OCI-LY7 (cell line): ENCODE measurements around the gene USH1G. TPM values are rescaled to one million over a fixed set of nuclear protein-coding genes. Genes with fewer than 3 reads are reported as not detected.

Source experiments
- BruUV-seq: library from RNA; stranded (reverse); fragments of 400-500 nt; replicated peaks from 2 replicates; lab custom pipeline; 2021; lab: Mats Ljungman, UMichigan
- CTCF ChIA-PET: fragments of 300-600 bp; sonication (Branson Sonifier 250); formaldehyde crosslinking; loops from one replicate; lab custom pipeline; 2022; ENCODE audit warnings: antibody characterized with exemption; ENCODE audit not compliant: unreplicated experiment; lab: Charles Lee
- POLR2A ChIA-PET: fragments of 300-600 bp; sonication (Branson Sonifier 250); formaldehyde crosslinking; loops from one replicate; lab custom pipeline; 2022; ENCODE audit warnings: antibody characterized with exemption; lab: Charles Lee
- DNase-seq: peaks from one replicate; pipeline ENCODE4 v3.0.0-alpha.2; 2015; ENCODE audit warnings: low spot score
- H2AFZ ChIP-seq: fragments of 200-600 bp; sonication (generic), shearing (Covaris generic); 2 replicates; pipeline ENCODE4 v1.6.1; 2014; ENCODE audit warnings: mild to moderate bottlenecking, antibody characterized with exemption, low read length, moderate library complexity
- H3K27ac ChIP-seq: fragments of 200-600 bp; sonication (generic); 2 replicates; pipeline ENCODE4 v1.5.1; 2014; ENCODE audit warnings: mixed run types, low read depth, mild to moderate bottlenecking, moderate library complexity, low read length, inconsistent platforms; ENCODE audit not compliant: poor library complexity, severe bottlenecking
- H3K36me3 ChIP-seq: fragments of 200-600 bp; sonication (generic); 2 replicates; pipeline ENCODE4 v1.6.1; 2014; ENCODE audit warnings: mild to moderate bottlenecking, antibody characterized with exemption, low read length, moderate library complexity, mixed read lengths; ENCODE audit not compliant: insufficient read depth
- H3K4me1 ChIP-seq: fragments of 200-600 bp; sonication (generic); 2 replicates; pipeline ENCODE4 v1.5.1; 2014; ENCODE audit warnings: mild to moderate bottlenecking, low read length; ENCODE audit not compliant: insufficient read depth, poor library complexity, severe bottlenecking
- H3K4me2 ChIP-seq: fragments of 200-600 bp; sonication (generic); 2 replicates; pipeline ENCODE4 v1.6.1; 2014; ENCODE audit warnings: mild to moderate bottlenecking, low read length
- H3K4me3 ChIP-seq: fragments of 200-600 bp; sonication (generic); 2 replicates; pipeline ENCODE4 v1.5.1; 2014; ENCODE audit warnings: mild to moderate bottlenecking, low read depth, low read length; ENCODE audit not compliant: poor library complexity, severe bottlenecking
- H3K79me2 ChIP-seq: fragments of 200-600 bp; sonication (generic); 2 replicates; pipeline ENCODE4 v1.6.1; 2016; ENCODE audit warnings: low read depth, mild to moderate bottlenecking, low read length, moderate library complexity, mixed read lengths; ENCODE audit not compliant: insufficient read depth
- H3K9me2 ChIP-seq: fragments of 200-600 bp; sonication (generic); 2 replicates; pipeline ENCODE4 v1.6.1; 2016; ENCODE audit warnings: mild to moderate bottlenecking, low read length, mixed read lengths; ENCODE audit not compliant: insufficient read depth
- H3K9me3 ChIP-seq: fragments of 200-600 bp; sonication (generic); 2 replicates; pipeline ENCODE4 v1.6.1; 2014; ENCODE audit warnings: mild to moderate bottlenecking, mixed run types, low read length, mixed read lengths
- H4K20me1 ChIP-seq: fragments of 200-600 bp; sonication (generic); 2 replicates; pipeline ENCODE4 v1.6.1; 2014; ENCODE audit warnings: mild to moderate bottlenecking, antibody characterized with exemption, low read length, moderate library complexity, mixed read lengths; ENCODE audit not compliant: insufficient read depth
- EZH2phosphoT487 ChIP-seq: fragments of 200-600 bp; sonication (generic); IDR thresholded peaks from 2 replicates; pipeline ENCODE4 v1.6.1; 2018; ENCODE audit warnings: low read depth, borderline replicate concordance, mild to moderate bottlenecking, mixed run types, antibody characterized with exemption, low read length, moderate library complexity, mixed read lengths
- intact Hi-C: fragments of 100-400 bp; cut with micrococcal nuclease; formaldehyde crosslinking; loops from one replicate; pipeline ENCODE4 v1.10.0; 2022; ENCODE audit not compliant: unreplicated experiment
- total RNA-seq, 2 experiments: library from RNA; depleted of rRNA in 1 of 2; stranded (reverse); fragments of >200 nt in 1 of 2; shearing (Covaris generic) in 1 of 2; gene quantifications; 2 replicates each; pipeline ENCODE4 v1.2.3, GENCODE V29; 2014 to 2022
- TF ChIP-seq, protein P1 (sequence below): fragments of 200-600 bp; sonication (generic); conservative IDR thresholded peaks from 2 replicates; pipeline ENCODE4 v1.5.1; 2014; ENCODE audit warnings: mild to moderate bottlenecking, antibody characterized with exemption, low read length, moderate library complexity, mixed read lengths

USH1G gene
- total RNA-seq, 2 experiments from 2014 or later = not detected

DNA sequence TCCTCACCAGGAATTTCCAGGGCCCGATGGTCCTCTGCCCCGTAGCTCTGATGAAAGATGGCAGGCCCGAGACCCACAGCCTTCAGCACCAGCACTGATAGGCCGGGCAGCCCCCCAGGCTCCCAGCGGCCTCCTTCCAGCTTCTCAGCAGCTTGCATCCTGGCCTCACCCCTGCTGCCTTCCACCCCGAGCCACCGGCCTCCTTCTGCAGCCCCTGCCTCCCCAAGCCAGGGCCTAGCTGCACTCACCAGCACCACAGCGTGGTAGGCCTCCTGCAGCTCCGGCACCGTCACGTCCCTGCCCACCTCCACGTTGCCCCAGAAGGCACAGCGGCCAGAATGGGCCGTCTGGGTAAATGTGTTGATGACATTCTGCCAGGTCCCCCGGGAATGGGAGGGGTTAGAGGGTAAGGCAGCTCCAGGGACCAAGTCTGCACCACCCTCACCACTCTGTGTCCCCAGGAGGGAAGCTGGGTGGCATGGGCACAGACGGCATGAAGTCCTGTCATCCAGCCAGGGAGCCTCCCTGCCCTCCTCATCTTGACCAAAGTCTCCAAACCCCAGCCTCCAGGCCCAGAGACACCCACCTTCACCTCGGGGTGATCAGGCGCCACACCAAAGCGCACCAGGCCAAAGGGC, 56.7 kb downstream of the USH1G start:
- Histone ChIP-seq H3K9me3 (no peaks in the 10 kb centered on the region), H3K79me2 (no peaks in the 10 kb centered on the region), H4K20me1 (no peaks in the 10 kb centered on the region), H3K27ac (no peak overlapping the region), H3K4me1 (peaks cover 15% of the 10 kb centered on the region), H2AFZ (0 out of 2 replicates have a peak overlapping the region, but pooled peaks have one; percentile 15), H3K9me2 (no peaks in the 10 kb centered on the region), H3K36me3 (no peaks in the 10 kb centered on the region), H3K4me3 (no peak overlapping the region), H3K4me2 (peak overlapping the region; percentile 4; the same call in 1 of the 2 replicates)
- intact Hi-C loops = loop anchor here (1.0 kb wide), 1 partner anchor 94 kb away; no protein-coding TSS in a partner anchor
- no peak for TF ChIP-seq EZH2phosphoT487
- TF ChIP-seq, protein P1, sequence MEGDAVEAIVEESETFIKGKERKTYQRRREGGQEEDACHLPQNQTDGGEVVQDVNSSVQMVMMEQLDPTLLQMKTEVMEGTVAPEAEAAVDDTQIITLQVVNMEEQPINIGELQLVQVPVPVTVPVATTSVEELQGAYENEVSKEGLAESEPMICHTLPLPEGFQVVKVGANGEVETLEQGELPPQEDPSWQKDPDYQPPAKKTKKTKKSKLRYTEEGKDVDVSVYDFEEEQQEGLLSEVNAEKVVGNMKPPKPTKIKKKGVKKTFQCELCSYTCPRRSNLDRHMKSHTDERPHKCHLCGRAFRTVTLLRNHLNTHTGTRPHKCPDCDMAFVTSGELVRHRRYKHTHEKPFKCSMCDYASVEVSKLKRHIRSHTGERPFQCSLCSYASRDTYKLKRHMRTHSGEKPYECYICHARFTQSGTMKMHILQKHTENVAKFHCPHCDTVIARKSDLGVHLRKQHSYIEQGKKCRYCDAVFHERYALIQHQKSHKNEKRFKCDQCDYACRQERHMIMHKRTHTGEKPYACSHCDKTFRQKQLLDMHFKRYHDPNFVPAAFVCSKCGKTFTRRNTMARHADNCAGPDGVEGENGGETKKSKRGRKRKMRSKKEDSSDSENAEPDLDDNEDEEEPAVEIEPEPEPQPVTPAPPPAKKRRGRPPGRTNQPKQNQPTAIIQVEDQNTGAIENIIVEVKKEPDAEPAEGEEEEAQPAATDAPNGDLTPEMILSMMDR = no peak
- POLR2A ChIA-PET = interaction anchor here (1.0 to 1.4 kb wide), 2 partner anchors 14 to 75 kb away, joined by 4 to 7 read pairs; no protein-coding TSS in a partner anchor
- no TSS peak for BruUV-seq
- no peak for DNase-seq
- CTCF ChIA-PET = interaction anchor here (0.7 to 5.5 kb wide), 4 partner anchors 33 to 218 kb away, joined by 3 to 38 read pairs (median 10); no protein-coding TSS in a partner anchor

Other genes with a start within 250 kb of the USH1G start
- not detected in 2 replicates for gene CD300LF, start 210.3 kb downstream of the USH1G start, total RNA-seq (2014; rRNA removed; shearing (Covaris generic))
- not detected in 2 replicates for gene CD300LF, start 210.3 kb downstream of the USH1G start, total RNA-seq (2022)
- gene RAB37, start 186.0 kb downstream of the USH1G start, total RNA-seq (2014; rRNA removed; shearing (Covaris generic)) = 2.8 and 6.3 TPM in 2 replicates
- gene RAB37, start 186.0 kb downstream of the USH1G start, total RNA-seq (2022) = 12.7 and 18.9 TPM in 2 replicates
- gene NHERF1, start 174.6 kb downstream of the USH1G start, total RNA-seq (2014; rRNA removed; shearing (Covaris generic)) = 73.2 and 86.1 TPM in 2 replicates
- gene NHERF1, start 174.6 kb downstream of the USH1G start, total RNA-seq (2022) = 116 and 122 TPM in 2 replicates
- gene NAT9, start 146.9 kb downstream of the USH1G start, total RNA-seq (2014; rRNA removed; shearing (Covaris generic)) = 77.2 and 99.3 TPM in 2 replicates
- 87.9 and 89.0 TPM in 2 replicates for gene NAT9, start 146.9 kb downstream of the USH1G start, total RNA-seq (2022)
- gene GRIN2C, start 63.4 kb downstream of the USH1G start, total RNA-seq (2014; rRNA removed; shearing (Covaris generic)) = 0.22 and 0.26 TPM in 2 replicates
- 0.55 and 0.61 TPM in 2 replicates for gene GRIN2C, start 63.4 kb downstream of the USH1G start, total RNA-seq (2022)
- 12.2 TPM in 2 replicates for gene FDXR, start 50.3 kb downstream of the USH1G start, total RNA-seq (2014; rRNA removed; shearing (Covaris generic))
- gene FDXR, start 50.3 kb downstream of the USH1G start, total RNA-seq (2022) = 18.1 and 18.3 TPM in 2 replicates
- not detected in 2 replicates for gene FADS6, start 29.6 kb downstream of the USH1G start, total RNA-seq (2014; rRNA removed; shearing (Covaris generic))
- gene FADS6, start 29.6 kb downstream of the USH1G start, total RNA-seq (2022) = not detected in 2 replicates
- not detected in 2 replicates for gene OTOP2, start 1.0 kb upstream of the USH1G start, total RNA-seq (2014; rRNA removed; shearing (Covaris generic))
- not detected in 2 replicates for gene OTOP2, start 1.0 kb upstream of the USH1G start, total RNA-seq (2022)
- not detected in 2 replicates for gene OTOP3, start 12.6 kb upstream of the USH1G start, total RNA-seq (2014; rRNA removed; shearing (Covaris generic))
- gene OTOP3, start 12.6 kb upstream of the USH1G start, total RNA-seq (2022) = not detected in 2 replicates
- 0.35 and 0.85 TPM in 2 replicates for gene HID1, start 49.5 kb upstream of the USH1G start, total RNA-seq (2014; rRNA removed; shearing (Covaris generic))
- gene HID1, start 49.5 kb upstream of the USH1G start, total RNA-seq (2022) = 8.5 and 9.9 TPM in 2 replicates
- gene CDR2L, start 64.4 kb upstream of the USH1G start, total RNA-seq (2014; rRNA removed; shearing (Covaris generic)) = 0.10 and 0.79 TPM in 2 replicates
- gene CDR2L, start 64.4 kb upstream of the USH1G start, total RNA-seq (2022) = 0.49 and 0.74 TPM in 2 replicates
- gene MRPL58, start 89.4 kb upstream of the USH1G start, total RNA-seq (2014; rRNA removed; shearing (Covaris generic)) = 79.8 and 84.2 TPM in 2 replicates
- 70.7 and 75.3 TPM in 2 replicates for gene MRPL58, start 89.4 kb upstream of the USH1G start, total RNA-seq (2022)
- 293 and 301 TPM in 2 replicates for gene ATP5PD, start 123.7 kb upstream of the USH1G start, total RNA-seq (2014; rRNA removed; shearing (Covaris generic))
- 314 and 317 TPM in 2 replicates for gene ATP5PD, start 123.7 kb upstream of the USH1G start, total RNA-seq (2022)
- 26.0 and 29.8 TPM in 2 replicates for gene KCTD2, start 124.0 kb upstream of the USH1G start, total RNA-seq (2014; rRNA removed; shearing (Covaris generic))
- 21.0 and 26.3 TPM in 2 replicates for gene KCTD2, start 124.0 kb upstream of the USH1G start, total RNA-seq (2022)
- not detected in 2 replicates for gene SLC16A5, start 164.7 kb upstream of the USH1G start, total RNA-seq (2014; rRNA removed; shearing (Covaris generic))
- not detected in 2 replicates for gene SLC16A5, start 164.7 kb upstream of the USH1G start, total RNA-seq (2022)
- gene ARMC7, start 186.7 kb upstream of the USH1G start, total RNA-seq (2014; rRNA removed; shearing (Covaris generic)) = 6.8 and 7.1 TPM in 2 replicates
- gene ARMC7, start 186.7 kb upstream of the USH1G start, total RNA-seq (2022) = 16.9 and 19.9 TPM in 2 replicates
- gene NT5C, start 208.5 kb upstream of the USH1G start, total RNA-seq (2014; rRNA removed; shearing (Covaris generic)) = 229 and 259 TPM in 2 replicates
- gene NT5C, start 208.5 kb upstream of the USH1G start, total RNA-seq (2022) = 106 and 107 TPM in 2 replicates
- gene JPT1, start 231.3 kb upstream of the USH1G start, total RNA-seq (2014; rRNA removed; shearing (Covaris generic)) = 121 and 140 TPM in 2 replicates
- 251 and 253 TPM in 2 replicates for gene JPT1, start 231.3 kb upstream of the USH1G start, total RNA-seq (2022)